ENCODE measurements around the gene PHF21A. TPM values are rescaled to one million over a fixed set of nuclear protein-coding genes. Genes with fewer than 3 reads are reported as not detected.
A peak's percentile ranks its signal among the peaks of the same experiment; 100 is the strongest.

Gene PHF21A
- total and polyA plus RNA-seq, 2 of the 13 experiments (the other 11 are each of a cell fraction or from before 2014, with no cell fraction given) = 4.1 to 34.6 TPM

DNA sequence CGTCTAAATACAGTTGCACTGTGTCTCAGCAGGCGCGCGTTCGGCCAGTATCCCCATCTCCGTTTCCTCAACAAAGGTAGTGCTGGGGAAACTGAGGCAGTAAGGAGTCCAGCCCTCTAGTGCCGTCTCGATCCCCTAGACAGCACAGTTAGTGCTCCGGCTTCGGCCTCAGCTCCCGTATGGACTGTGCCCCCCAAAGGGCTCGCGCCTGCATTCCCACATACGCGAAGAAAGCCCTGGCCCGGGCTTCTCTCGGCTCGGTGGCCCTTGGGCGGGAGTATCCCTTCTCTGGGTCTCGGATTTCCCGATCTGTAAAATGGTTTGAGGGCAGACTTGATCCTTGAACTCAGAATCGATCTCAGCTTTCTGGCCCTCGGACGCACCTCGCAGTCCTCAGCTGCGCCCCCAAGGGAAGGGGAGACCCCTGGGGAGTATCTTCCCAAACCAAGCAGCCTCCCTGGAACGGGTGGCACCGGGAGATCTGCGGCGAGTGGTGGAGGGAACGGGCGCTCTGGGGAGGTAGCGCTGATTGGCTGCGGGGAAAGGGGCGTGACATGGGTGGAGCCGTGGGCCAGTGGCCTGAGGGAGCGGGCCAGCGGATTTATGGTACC lies 202.8 kb downstream of the PHF21A start (continued):
- TF ChIP-seq, protein P1, sequence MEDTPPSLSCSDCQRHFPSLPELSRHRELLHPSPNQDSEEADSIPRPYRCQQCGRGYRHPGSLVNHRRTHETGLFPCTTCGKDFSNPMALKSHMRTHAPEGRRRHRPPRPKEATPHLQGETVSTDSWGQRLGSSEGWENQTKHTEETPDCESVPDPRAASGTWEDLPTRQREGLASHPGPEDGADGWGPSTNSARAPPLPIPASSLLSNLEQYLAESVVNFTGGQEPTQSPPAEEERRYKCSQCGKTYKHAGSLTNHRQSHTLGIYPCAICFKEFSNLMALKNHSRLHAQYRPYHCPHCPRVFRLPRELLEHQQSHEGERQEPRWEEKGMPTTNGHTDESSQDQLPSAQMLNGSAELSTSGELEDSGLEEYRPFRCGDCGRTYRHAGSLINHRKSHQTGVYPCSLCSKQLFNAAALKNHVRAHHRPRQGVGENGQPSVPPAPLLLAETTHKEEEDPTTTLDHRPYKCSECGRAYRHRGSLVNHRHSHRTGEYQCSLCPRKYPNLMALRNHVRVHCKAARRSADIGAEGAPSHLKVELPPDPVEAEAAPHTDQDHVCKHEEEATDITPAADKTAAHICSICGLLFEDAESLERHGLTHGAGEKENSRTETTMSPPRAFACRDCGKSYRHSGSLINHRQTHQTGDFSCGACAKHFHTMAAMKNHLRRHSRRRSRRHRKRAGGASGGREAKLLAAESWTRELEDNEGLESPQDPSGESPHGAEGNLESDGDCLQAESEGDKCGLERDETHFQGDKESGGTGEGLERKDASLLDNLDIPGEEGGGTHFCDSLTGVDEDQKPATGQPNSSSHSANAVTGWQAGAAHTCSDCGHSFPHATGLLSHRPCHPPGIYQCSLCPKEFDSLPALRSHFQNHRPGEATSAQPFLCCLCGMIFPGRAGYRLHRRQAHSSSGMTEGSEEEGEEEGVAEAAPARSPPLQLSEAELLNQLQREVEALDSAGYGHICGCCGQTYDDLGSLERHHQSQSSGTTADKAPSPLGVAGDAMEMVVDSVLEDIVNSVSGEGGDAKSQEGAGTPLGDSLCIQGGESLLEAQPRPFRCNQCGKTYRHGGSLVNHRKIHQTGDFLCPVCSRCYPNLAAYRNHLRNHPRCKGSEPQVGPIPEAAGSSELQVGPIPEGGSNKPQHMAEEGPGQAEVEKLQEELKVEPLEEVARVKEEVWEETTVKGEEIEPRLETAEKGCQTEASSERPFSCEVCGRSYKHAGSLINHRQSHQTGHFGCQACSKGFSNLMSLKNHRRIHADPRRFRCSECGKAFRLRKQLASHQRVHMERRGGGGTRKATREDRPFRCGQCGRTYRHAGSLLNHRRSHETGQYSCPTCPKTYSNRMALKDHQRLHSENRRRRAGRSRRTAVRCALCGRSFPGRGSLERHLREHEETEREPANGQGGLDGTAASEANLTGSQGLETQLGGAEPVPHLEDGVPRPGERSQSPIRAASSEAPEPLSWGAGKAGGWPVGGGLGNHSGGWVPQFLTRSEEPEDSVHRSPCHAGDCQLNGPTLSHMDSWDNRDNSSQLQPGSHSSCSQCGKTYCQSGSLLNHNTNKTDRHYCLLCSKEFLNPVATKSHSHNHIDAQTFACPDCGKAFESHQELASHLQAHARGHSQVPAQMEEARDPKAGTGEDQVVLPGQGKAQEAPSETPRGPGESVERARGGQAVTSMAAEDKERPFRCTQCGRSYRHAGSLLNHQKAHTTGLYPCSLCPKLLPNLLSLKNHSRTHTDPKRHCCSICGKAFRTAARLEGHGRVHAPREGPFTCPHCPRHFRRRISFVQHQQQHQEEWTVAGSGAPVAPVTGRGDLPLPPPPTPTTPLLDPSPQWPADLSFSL (CRISPR knock-in tag; IDR thresholded peaks at IDR 0.05) = 0 out of 2 replicates have a peak, but pooled peaks have one; percentile 49
- no peak for TF ChIP-seq POLR2AphosphoS2 (IDR thresholded peaks at IDR 0.05; ENCODE audit: low read depth, low read length)
- no peak for TF ChIP-seq NBN (conservative IDR thresholded peaks at IDR 0.05)
- peak; percentile 70 for TF ChIP-seq PHF8 (CRISPR knock-in tag; IDR thresholded peaks at IDR 0.05)
- TF ChIP-seq, protein P2, sequence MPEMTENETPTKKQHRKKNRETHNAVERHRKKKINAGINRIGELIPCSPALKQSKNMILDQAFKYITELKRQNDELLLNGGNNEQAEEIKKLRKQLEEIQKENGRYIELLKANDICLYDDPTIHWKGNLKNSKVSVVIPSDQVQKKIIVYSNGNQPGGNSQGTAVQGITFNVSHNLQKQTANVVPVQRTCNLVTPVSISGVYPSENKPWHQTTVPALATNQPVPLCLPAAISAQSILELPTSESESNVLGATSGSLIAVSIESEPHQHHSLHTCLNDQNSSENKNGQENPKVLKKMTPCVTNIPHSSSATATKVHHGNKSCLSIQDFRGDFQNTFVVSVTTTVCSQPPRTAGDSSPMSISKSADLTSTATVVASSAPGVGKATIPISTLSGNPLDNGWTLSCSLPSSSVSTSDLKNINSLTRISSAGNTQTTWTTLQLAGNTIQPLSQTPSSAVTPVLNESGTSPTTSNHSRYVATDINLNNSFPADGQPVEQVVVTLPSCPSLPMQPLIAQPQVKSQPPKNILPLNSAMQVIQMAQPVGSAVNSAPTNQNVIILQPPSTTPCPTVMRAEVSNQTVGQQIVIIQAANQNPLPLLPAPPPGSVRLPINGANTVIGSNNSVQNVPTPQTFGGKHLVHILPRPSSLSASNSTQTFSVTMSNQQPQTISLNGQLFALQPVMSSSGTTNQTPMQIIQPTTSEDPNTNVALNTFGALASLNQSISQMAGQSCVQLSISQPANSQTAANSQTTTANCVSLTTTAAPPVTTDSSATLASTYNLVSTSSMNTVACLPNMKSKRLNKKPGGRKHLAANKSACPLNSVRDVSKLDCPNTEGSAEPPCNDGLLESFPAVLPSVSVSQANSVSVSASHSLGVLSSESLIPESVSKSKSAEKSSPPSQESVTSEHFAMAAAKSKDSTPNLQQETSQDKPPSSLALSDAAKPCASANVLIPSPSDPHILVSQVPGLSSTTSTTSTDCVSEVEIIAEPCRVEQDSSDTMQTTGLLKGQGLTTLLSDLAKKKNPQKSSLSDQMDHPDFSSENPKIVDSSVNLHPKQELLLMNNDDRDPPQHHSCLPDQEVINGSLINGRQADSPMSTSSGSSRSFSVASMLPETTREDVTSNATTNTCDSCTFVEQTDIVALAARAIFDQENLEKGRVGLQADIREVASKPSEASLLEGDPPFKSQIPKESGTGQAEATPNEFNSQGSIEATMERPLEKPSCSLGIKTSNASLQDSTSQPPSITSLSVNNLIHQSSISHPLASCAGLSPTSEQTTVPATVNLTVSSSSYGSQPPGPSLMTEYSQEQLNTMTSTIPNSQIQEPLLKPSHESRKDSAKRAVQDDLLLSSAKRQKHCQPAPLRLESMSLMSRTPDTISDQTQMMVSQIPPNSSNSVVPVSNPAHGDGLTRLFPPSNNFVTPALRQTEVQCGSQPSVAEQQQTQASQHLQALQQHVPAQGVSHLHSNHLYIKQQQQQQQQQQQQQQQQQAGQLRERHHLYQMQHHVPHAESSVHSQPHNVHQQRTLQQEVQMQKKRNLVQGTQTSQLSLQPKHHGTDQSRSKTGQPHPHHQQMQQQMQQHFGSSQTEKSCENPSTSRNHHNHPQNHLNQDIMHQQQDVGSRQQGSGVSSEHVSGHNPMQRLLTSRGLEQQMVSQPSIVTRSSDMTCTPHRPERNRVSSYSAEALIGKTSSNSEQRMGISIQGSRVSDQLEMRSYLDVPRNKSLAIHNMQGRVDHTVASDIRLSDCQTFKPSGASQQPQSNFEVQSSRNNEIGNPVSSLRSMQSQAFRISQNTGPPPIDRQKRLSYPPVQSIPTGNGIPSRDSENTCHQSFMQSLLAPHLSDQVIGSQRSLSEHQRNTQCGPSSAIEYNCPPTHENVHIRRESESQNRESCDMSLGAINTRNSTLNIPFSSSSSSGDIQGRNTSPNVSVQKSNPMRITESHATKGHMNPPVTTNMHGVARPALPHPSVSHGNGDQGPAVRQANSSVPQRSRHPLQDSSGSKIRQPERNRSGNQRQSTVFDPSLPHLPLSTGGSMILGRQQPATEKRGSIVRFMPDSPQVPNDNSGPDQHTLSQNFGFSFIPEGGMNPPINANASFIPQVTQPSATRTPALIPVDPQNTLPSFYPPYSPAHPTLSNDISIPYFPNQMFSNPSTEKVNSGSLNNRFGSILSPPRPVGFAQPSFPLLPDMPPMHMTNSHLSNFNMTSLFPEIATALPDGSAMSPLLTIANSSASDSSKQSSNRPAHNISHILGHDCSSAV (CRISPR knock-in tag; IDR thresholded peaks at IDR 0.05; ENCODE audit: borderline replicate concordance) = no peak
- no peak for TF ChIP-seq ZNF20 (CRISPR knock-in tag; IDR thresholded peaks at IDR 0.05)
- no peak for TF ChIP-seq PCBP1 (IDR thresholded peaks at IDR 0.05; ENCODE audit: borderline replicate concordance, low read depth, low read length)
- 0 out of 2 replicates have a peak, but pooled peaks have one; percentile 65 for TF ChIP-seq ZNF709 (CRISPR knock-in tag; IDR thresholded peaks at IDR 0.05)
- no peak for TF ChIP-seq JARID2 (CRISPR knock-in tag; IDR thresholded peaks at IDR 0.05; ENCODE audit: insufficient replicate concordance)
- TF ChIP-seq, protein P3, sequence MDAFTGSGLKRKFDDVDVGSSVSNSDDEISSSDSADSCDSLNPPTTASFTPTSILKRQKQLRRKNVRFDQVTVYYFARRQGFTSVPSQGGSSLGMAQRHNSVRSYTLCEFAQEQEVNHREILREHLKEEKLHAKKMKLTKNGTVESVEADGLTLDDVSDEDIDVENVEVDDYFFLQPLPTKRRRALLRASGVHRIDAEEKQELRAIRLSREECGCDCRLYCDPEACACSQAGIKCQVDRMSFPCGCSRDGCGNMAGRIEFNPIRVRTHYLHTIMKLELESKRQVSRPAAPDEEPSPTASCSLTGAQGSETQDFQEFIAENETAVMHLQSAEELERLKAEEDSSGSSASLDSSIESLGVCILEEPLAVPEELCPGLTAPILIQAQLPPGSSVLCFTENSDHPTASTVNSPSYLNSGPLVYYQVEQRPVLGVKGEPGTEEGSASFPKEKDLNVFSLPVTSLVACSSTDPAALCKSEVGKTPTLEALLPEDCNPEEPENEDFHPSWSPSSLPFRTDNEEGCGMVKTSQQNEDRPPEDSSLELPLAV (CRISPR knock-in tag; conservative IDR thresholded peaks at IDR 0.05; ENCODE audit: low read depth) = no peak
- TF ChIP-seq ZNF782 (CRISPR knock-in tag; IDR thresholded peaks at IDR 0.05; ENCODE audit: borderline replicate concordance) = no peak
